ENCODE measurements around the gene OXA1L. TPM values are rescaled to one million over a fixed set of nuclear protein-coding genes. Genes with fewer than 3 reads are reported as not detected.
A peak's percentile ranks its signal among the peaks of the same experiment; 100 is the strongest.
"Not testable (repeated sequence)": the region's sequence is repeated elsewhere in the genome, so short reads cannot be mapped to it uniquely, and the experiment has no call there.

The OXA1L gene
- total RNA-seq, 1 experiment from 2014 or later, result 71.3 TPM

GRCh38 chr14:22791301-22791700 lies 24.8 kb downstream of the OXA1L start:
- DNase-seq (ENCODE audit: low read depth, low spot score) (peak; percentile 18), ATAC-seq (no peak)
- Histone ChIP-seq H3K36me3 (ENCODE audit: control insufficient read depth, insufficient read depth, low read length) (no peaks in the 10 kb centered on the region), H3K4me3 (ENCODE audit: low read depth in 2 of 2, low read length in 2 of 2) (no peak overlapping the region), H3K4me1 (ENCODE audit: control insufficient read depth, insufficient read depth, low read length) (no peaks in the 10 kb centered on the region), H3K9me3 (ENCODE audit: control insufficient read depth, insufficient read depth, low read depth, low read length) (no peaks in the 10 kb centered on the region), H3K27me3 (ENCODE audit: control insufficient read depth, insufficient read depth, low read length) (no peaks in the 10 kb centered on the region), H3K27ac (ENCODE audit: low read length) (no peak overlapping the region)
- BruUV-seq (replicated peaks), result no TSS peak
- ChIA-PET POLR2A (interaction anchor here (0.6 kb wide), 1 partner anchor 100 kb away, joined by 4 read pairs; no protein-coding TSS in a partner anchor), CTCF (no interaction called here)
- in situ Hi-C loops (cut with HindIII; ENCODE audit: low pct_unique_long_range_greater_than_20kb, low sequenced_read_pairs) (no loop called here), intact Hi-C loops (cut with micrococcal nuclease; ENCODE audit: unreplicated experiment) (no loop called here)
- TF ChIP-seq POLR2AphosphoS5 (IDR thresholded peaks at IDR 0.05; ENCODE audit: low read depth, low read length), result no peak
- no peak for TF ChIP-seq SIN3A (IDR thresholded peaks at IDR 0.05; ENCODE audit: borderline replicate concordance, insufficient read depth, low read depth, low read length)
- no peak for TF ChIP-seq REST (IDR thresholded peaks at IDR 0.05; ENCODE audit: insufficient read depth in 1 of 2, low read depth in 2 of 2, low read length in 1 of 2)
- no peak for TF ChIP-seq CTCF (IDR thresholded peaks at IDR 0.05)
- TF ChIP-seq TCF7L2 (IDR thresholded peaks at IDR 0.05; ENCODE audit: low read depth, low read length), result no peak

GRCh38 chr14:22792158-22792557 lies 25.7 kb downstream of the OXA1L start:
- Histone ChIP-seq H3K27me3 (ENCODE audit: control insufficient read depth, insufficient read depth, low read length) (no peaks in the 10 kb centered on the region), H3K27ac (ENCODE audit: low read length) (no peak overlapping the region), H3K36me3 (ENCODE audit: control insufficient read depth, insufficient read depth, low read length) (no peaks in the 10 kb centered on the region), H3K4me3 (ENCODE audit: low read depth in 2 of 2, low read length in 2 of 2) (no peak overlapping the region), H3K9me3 (ENCODE audit: control insufficient read depth, insufficient read depth, low read depth, low read length) (no peaks in the 10 kb centered on the region), H3K4me1 (ENCODE audit: control insufficient read depth, insufficient read depth, low read length) (no peaks in the 10 kb centered on the region)
- ChIA-PET POLR2A (interaction anchor here (0.6 kb wide), 1 partner anchor 99 kb away, joined by 4 read pairs; no protein-coding TSS in a partner anchor), CTCF (no interaction called here)
- ATAC-seq, result no peak
- BruUV-seq (replicated peaks), result no TSS peak
- in situ Hi-C loops (cut with HindIII; ENCODE audit: low pct_unique_long_range_greater_than_20kb, low sequenced_read_pairs) (no loop called here), intact Hi-C loops (cut with micrococcal nuclease; ENCODE audit: unreplicated experiment) (no loop called here)
- DNase-seq (ENCODE audit: low read depth, low spot score), result no peak
- TF ChIP-seq REST (IDR thresholded peaks at IDR 0.05; ENCODE audit: insufficient read depth in 1 of 2, low read depth in 2 of 2, low read length in 1 of 2), result no peak
- no peak for TF ChIP-seq POLR2AphosphoS5 (IDR thresholded peaks at IDR 0.05; ENCODE audit: low read depth, low read length)
- no peak for TF ChIP-seq CTCF (IDR thresholded peaks at IDR 0.05)
- TF ChIP-seq TCF7L2 (IDR thresholded peaks at IDR 0.05; ENCODE audit: low read depth, low read length), result no peak
- TF ChIP-seq SIN3A (IDR thresholded peaks at IDR 0.05; ENCODE audit: borderline replicate concordance, insufficient read depth, low read depth, low read length), result no peak

GRCh38 chr14:22793550-22793949 lies 27.1 kb downstream of the OXA1L start:
- in situ Hi-C loops (cut with HindIII; ENCODE audit: low pct_unique_long_range_greater_than_20kb, low sequenced_read_pairs), result not testable (repeated sequence)

More at GRCh38 chr14:22793550-22793949, 27.1 kb downstream of the OXA1L start:
- DNase-seq (ENCODE audit: low read depth, low spot score); ATAC-seq; H3K27me3 ChIP-seq (ENCODE audit: control insufficient read depth, insufficient read depth, low read length); BruUV-seq (replicated peaks); H3K36me3 ChIP-seq (ENCODE audit: control insufficient read depth, insufficient read depth, low read length); H3K4me1 ChIP-seq (ENCODE audit: control insufficient read depth, insufficient read depth, low read length); H3K9me3 ChIP-seq (ENCODE audit: control insufficient read depth, insufficient read depth, low read depth, low read length); H3K4me3 ChIP-seq (ENCODE audit: low read depth in 2 of 2, low read length in 2 of 2); intact Hi-C loops (cut with micrococcal nuclease; ENCODE audit: unreplicated experiment); H3K27ac ChIP-seq (ENCODE audit: low read length); CTCF ChIA-PET: not testable (repeated sequence)
- POLR2A ChIA-PET, result interaction anchor here (0.6 kb wide), 1 partner anchor 14 kb away, joined by 3 read pairs; no protein-coding TSS in a partner anchor

All from Panc1 (cell line).